DND-41 (cell line): ENCODE measurements around the gene TMEM181.

Experiments
- ATAC-seq: fragments of 200-7000 bp; cut with Tn5 transposase; 3 replicates; pipeline ENCODE4 v1.9.1; 2021; ENCODE audit warnings: low read depth; ENCODE audit not compliant: insufficient read depth
- DNase-seq: peaks from one replicate; pipeline ENCODE4 v3.0.0-alpha.2; 2020
- H2AFZ ChIP-seq: 2 replicates; pipeline ENCODE4 v1.6.0; 2012; ENCODE audit warnings: low read depth, low read length
- H3K27ac ChIP-seq: 2 replicates; pipeline ENCODE4 v1.5.1; 2012; ENCODE audit warnings: low read length, inconsistent platforms
- H3K27me3 ChIP-seq: fragments of 200-600 bp; sonication (generic); 2 replicates; pipeline ENCODE4 v1.6.0; 2012; ENCODE audit warnings: low read length, mild to moderate bottlenecking, inconsistent platforms; ENCODE audit not compliant: insufficient read depth, poor library complexity
- H3K36me3 ChIP-seq: 2 replicates; pipeline ENCODE4 v1.5.1; 2012; ENCODE audit warnings: low read length, inconsistent platforms; ENCODE audit not compliant: insufficient read depth
- H3K4me1 ChIP-seq: 2 replicates; pipeline ENCODE4 v1.5.1; 2012; ENCODE audit warnings: mild to moderate bottlenecking, low read length; ENCODE audit not compliant: insufficient read depth
- H3K4me2 ChIP-seq: 2 replicates; pipeline ENCODE4 v1.6.0; 2012; ENCODE audit warnings: mild to moderate bottlenecking, moderate library complexity, low read length, inconsistent platforms; ENCODE audit not compliant: insufficient read depth
- H3K4me3 ChIP-seq, 2 experiments: fragments of 200-600 bp in 1 of 2; shearing (Covaris generic) in 1 of 2; 2 replicates each; pipeline ENCODE4 v1.5.1; 2012 to 2016; ENCODE audit warnings: inconsistent platforms in 2 of 2, low read length in 2 of 2, mild to moderate bottlenecking in 2 of 2, low read depth in 1 of 2, moderate library complexity in 1 of 2
- H3K79me2 ChIP-seq: 2 replicates; pipeline ENCODE4 v1.6.0; 2012; ENCODE audit warnings: low read length, inconsistent platforms; ENCODE audit not compliant: insufficient read depth
- H3K9ac ChIP-seq: 2 replicates; pipeline ENCODE4 v1.6.0; 2012; ENCODE audit warnings: low read depth, mild to moderate bottlenecking, inconsistent platforms, low read length, moderate library complexity
- H3K9me3 ChIP-seq: 2 replicates; pipeline ENCODE4 v1.5.1; 2012; ENCODE audit warnings: low read length, moderate library complexity, mild to moderate bottlenecking, inconsistent platforms; ENCODE audit not compliant: insufficient read depth, severe bottlenecking
- H4K20me1 ChIP-seq: 2 replicates; pipeline ENCODE4 v1.6.0; 2012; ENCODE audit warnings: low read length; ENCODE audit not compliant: insufficient read depth
- CTCF ChIP-seq: IDR thresholded peaks from 2 replicates; pipeline ENCODE4 v1.5.1; 2012; ENCODE audit warnings: borderline replicate concordance, low read length, moderate library complexity, mild to moderate bottlenecking; ENCODE audit not compliant: poor library complexity, severe bottlenecking; ENCODE audit errors: extremely low read depth
- EZH2 ChIP-seq: IDR thresholded peaks from 3 replicates; pipeline ENCODE4 v1.6.1; 2012; ENCODE audit warnings: borderline replicate concordance, low read depth, mild to moderate bottlenecking, moderate library complexity, low read length, inconsistent platforms; ENCODE audit not compliant: severe bottlenecking

The TMEM181 gene

GRCh38 chr6:158622545-158623190 is 62.8 kb downstream of the TMEM181 start:
- Histone ChIP-seq H3K79me2 (no peaks in the 10 kb centered on the region), H3K36me3 (peaks cover 80% of the 10 kb centered on the region), H4K20me1 (peaks cover 18% of the 10 kb centered on the region; the same call in 1 of the 2 replicates), H3K4me1 (no peaks in the 10 kb centered on the region), H3K9ac (no peak overlapping the region), H2AFZ (no peak overlapping the region), H3K27ac (no peak overlapping the region), H3K4me3 (no peak overlapping the region), H3K4me2 (no peak overlapping the region), H3K9me3 (no peaks in the 10 kb centered on the region), H3K27me3 (no peaks in the 10 kb centered on the region)
- no peak for ATAC-seq
- no peak for TF ChIP-seq CTCF
- TF ChIP-seq EZH2, result no peak
- no peak for DNase-seq

- TF ChIP-seq CTCF, result no peak
- no peak for TF ChIP-seq EZH2
- Histone ChIP-seq H3K27me3 (no peaks in the 10 kb centered on the region), H4K20me1 (peaks cover 25% of the 10 kb centered on the region; the same call in 1 of the 2 replicates), H3K4me2 (no peak overlapping the region), H3K9ac (no peak overlapping the region), H3K27ac (no peak overlapping the region), H3K79me2 (no peaks in the 10 kb centered on the region), H2AFZ (no peak overlapping the region), H3K4me3 (no peak overlapping the region), H3K36me3 (peaks cover 94% of the 10 kb centered on the region), H3K4me1 (no peaks in the 10 kb centered on the region), H3K9me3 (no peaks in the 10 kb centered on the region)
- ATAC-seq (no peak), DNase-seq (no peak)
Measured at GRCh38 chr6:158624684-158625682, 65.1 kb downstream of the TMEM181 start.

GRCh38 chr6:158625881-158626305 is 66.0 kb downstream of the TMEM181 start:
- Histone ChIP-seq H3K36me3 (peaks cover 94% of the 10 kb centered on the region), H3K9me3 (no peaks in the 10 kb centered on the region), H2AFZ (no peak overlapping the region), H3K4me2 (no peak overlapping the region), H3K27me3 (no peaks in the 10 kb centered on the region), H3K9ac (no peak overlapping the region), H3K4me1 (no peaks in the 10 kb centered on the region), H3K79me2 (no peaks in the 10 kb centered on the region), H4K20me1 (peaks cover 26% of the 10 kb centered on the region; the same call in 1 of the 2 replicates), H3K27ac (no peak overlapping the region), H3K4me3 (no peak overlapping the region)
- no peak for TF ChIP-seq CTCF
- TF ChIP-seq EZH2, result no peak
- ATAC-seq (no peak), DNase-seq (no peak)
